Body of pancreas (tissue), 4 donors: ENCODE results near the gene AIMP2.

Experiments
- POLR2A ChIP-seq, 3 donors: fragments of 450-650 bp; IDR thresholded peaks; one replicate each; pipeline ENCODE4 v1.6.1; 2016; ENCODE audit warnings: antibody characterized with exemption in 3 of 3, mild to moderate bottlenecking in 2 of 3
- TF ChIP-seq, protein P1 (sequence below), 7 experiments: fragments of 450-650 bp in 4 of 7; fragments of 200-600 bp in 3 of 7; sonication (generic) in 3 of 7; IDR thresholded peaks; one replicate each; pipeline ENCODE4 v1.5.1; 2016 to 2019; ENCODE audit warnings: antibody characterized with exemption in 7 of 7

DNA sequence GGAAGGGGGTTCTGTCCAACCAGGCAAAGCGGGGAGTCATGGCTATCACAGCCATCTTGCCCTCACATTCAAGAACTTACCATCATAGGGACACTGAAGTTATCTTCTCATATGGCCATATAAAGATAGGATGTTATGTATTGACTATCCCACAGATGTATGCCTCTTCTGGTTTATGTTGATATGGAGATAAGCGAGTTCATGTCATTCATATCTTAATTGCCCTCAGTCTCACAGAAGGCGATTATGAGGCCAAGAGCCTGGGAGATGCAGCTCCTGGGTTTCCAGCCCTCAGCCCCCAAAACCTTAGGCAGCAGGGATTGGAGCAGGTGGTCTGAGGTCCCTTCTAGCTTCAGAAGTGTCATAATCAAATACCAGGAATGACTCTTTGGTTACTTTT, 13.6 kb downstream of the AIMP2 start:
- TF ChIP-seq POLR2A (IDR thresholded peaks at IDR 0.05): no peak
- TF ChIP-seq, protein P1, sequence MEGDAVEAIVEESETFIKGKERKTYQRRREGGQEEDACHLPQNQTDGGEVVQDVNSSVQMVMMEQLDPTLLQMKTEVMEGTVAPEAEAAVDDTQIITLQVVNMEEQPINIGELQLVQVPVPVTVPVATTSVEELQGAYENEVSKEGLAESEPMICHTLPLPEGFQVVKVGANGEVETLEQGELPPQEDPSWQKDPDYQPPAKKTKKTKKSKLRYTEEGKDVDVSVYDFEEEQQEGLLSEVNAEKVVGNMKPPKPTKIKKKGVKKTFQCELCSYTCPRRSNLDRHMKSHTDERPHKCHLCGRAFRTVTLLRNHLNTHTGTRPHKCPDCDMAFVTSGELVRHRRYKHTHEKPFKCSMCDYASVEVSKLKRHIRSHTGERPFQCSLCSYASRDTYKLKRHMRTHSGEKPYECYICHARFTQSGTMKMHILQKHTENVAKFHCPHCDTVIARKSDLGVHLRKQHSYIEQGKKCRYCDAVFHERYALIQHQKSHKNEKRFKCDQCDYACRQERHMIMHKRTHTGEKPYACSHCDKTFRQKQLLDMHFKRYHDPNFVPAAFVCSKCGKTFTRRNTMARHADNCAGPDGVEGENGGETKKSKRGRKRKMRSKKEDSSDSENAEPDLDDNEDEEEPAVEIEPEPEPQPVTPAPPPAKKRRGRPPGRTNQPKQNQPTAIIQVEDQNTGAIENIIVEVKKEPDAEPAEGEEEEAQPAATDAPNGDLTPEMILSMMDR (IDR thresholded peaks at IDR 0.05): no peak
